ENCODE measurements around the gene ATP5ME. TPM values are rescaled to one million over a fixed set of nuclear protein-coding genes. Genes with fewer than 3 reads are reported as not detected.

ATP5ME gene
- total RNA-seq, 6 experiments from 2014 or later, result 78.2 to 225 (median 162) TPM

DNA sequence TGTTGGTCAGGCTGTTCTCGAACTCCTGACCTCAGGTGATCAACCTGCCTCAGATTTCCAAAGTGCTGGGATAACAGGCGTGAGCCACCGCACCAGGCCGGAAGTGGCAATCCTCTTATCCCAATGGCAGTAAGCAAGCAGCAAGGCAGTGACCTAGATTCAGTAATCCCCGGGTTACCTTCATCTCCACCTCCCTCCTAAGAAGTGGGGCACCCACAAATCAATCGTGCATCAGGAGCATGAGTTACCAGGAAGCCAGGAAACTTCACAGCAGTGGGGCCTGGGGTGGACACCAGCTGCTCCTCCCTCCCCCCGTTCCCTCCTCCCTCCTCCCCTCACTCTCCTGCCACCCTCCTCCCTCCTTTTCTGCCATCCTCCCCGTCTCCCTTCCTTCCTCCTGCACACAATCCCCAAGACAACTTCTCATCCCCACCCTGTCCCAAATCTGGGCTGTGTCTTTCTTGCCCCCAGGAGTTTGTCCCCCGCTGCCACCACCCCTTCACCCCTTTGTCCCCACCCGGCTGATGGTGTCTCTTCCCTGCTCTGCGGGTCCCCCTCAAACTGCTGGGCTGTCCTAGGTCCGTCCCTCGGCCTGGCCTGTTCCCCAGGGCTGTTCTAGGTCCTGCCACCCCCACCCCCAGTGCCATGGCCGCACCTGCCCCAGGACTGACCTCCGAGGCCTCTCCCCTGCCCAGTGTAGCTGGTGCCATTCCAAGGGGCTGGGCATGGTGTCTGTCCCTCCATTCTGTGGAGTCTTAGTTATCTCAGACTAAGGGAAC is 46.5 kb downstream of the ATP5ME start:
- H3K27me3 ChIP-seq, result no peaks in the 10 kb centered on the region
- no peak overlapping the region for H3K4me3 ChIP-seq
- no peak for ATAC-seq
- H3K36me3 ChIP-seq, result no peaks in the 10 kb centered on the region
- no peaks in the 10 kb centered on the region for H3K9me3 ChIP-seq
- TF ChIP-seq, protein P1, sequence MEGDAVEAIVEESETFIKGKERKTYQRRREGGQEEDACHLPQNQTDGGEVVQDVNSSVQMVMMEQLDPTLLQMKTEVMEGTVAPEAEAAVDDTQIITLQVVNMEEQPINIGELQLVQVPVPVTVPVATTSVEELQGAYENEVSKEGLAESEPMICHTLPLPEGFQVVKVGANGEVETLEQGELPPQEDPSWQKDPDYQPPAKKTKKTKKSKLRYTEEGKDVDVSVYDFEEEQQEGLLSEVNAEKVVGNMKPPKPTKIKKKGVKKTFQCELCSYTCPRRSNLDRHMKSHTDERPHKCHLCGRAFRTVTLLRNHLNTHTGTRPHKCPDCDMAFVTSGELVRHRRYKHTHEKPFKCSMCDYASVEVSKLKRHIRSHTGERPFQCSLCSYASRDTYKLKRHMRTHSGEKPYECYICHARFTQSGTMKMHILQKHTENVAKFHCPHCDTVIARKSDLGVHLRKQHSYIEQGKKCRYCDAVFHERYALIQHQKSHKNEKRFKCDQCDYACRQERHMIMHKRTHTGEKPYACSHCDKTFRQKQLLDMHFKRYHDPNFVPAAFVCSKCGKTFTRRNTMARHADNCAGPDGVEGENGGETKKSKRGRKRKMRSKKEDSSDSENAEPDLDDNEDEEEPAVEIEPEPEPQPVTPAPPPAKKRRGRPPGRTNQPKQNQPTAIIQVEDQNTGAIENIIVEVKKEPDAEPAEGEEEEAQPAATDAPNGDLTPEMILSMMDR (IDR thresholded peaks at IDR 0.05), result no peak
- TF ChIP-seq POLR2A (IDR thresholded peaks at IDR 0.05), result no peak
- WGBS (ENCODE audit: insufficient coverage, low coverage, low lambda C conversion rate, missing lambda C conversion rate), result 66% methylated on average over 11 of the region's 15 CpGs
- intact Hi-C loops (cut with DNase I), result no loop called here
- peak in 2 of 3 donors; percentile 17 to 36 for DNase-seq
- no peaks in the 10 kb centered on the region for H3K4me1 ChIP-seq
- H3K27ac ChIP-seq, result no peak overlapping the region

DNA sequence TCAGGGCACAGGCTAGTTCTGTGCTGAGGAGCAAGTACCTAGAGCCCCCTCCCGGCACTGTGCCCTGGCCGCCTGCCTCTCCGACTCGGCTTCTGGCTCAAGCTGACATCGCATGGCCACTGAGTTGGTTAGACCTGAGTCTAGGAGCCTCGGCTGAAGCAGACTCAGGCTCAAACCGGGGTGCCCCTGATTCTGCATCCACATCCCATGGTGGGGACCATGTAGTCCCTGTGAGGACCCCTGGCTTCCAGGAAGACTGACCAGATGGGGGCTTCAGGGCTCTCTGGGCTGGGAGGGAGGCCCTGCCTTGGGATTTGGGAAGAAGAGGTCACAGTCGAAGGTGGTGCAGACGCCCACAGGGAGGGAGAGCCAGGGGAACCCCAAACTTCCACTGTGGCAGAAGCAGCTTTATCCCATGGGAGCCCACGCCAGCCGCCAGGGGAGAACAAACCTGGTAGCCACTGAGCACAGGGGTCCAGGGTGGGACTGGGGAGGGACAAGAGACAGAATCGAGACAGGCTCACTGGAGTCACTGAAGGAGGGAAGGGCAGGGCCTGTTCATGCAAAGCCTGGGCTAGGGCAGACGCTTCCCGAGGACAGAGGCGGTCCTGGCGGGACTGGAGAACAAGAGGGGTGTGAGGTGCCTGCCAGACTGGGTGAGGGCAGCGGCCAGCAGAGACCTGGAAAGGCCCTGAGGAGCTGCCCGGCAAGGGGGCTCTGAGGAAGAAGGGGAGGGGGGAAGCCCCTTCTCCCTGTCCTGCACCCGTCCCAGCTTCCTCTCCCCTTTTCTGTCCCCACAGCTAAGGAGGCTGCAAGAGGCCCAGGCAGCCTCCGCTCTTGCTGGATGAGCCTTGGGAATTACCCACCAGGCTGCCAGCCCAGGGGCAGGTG is 47.6 kb downstream of the ATP5ME start:
- intact Hi-C loops (cut with DNase I), result no loop called here
- no peak for TF ChIP-seq POLR2A (IDR thresholded peaks at IDR 0.05)
- TF ChIP-seq, protein P1 (IDR thresholded peaks at IDR 0.05), result no peak
- Histone ChIP-seq H3K36me3 (no peaks in the 10 kb centered on the region), H3K27ac (no peak overlapping the region), H3K9me3 (no peaks in the 10 kb centered on the region), H3K4me3 (no peak overlapping the region), H3K27me3 (no peaks in the 10 kb centered on the region), H3K4me1 (no peaks in the 10 kb centered on the region)
- WGBS (ENCODE audit: insufficient coverage, low coverage, low lambda C conversion rate, missing lambda C conversion rate), result 71% methylated on average over 1 of the region's 20 CpGs
- ATAC-seq (no peak), DNase-seq (peak in 2 of 3 donors; percentile 31 to 38)

DNA sequence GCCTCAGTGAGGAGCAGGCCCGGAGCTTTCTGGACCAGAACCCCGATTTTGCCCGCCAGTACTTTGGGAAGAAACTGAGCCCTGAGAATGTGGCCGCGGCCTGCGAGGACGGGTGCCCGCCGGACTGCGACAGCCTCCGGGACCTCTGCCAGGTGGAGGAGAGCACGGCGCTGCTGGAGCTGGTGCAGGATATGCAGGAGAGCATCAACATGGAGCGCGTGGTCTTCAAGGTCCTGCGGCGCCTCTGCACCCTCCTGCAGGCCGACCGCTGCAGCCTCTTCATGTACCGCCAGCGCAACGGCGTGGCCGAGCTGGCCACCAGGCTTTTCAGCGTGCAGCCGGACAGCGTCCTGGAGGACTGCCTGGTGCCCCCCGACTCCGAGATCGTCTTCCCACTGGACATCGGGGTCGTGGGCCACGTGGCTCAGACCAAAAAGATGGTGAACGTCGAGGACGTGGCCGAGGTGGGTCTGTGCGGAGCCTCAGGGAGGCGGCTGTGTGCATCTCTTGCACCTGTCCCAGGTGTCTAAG is 48.4 kb downstream of the ATP5ME start:
- Histone ChIP-seq H3K4me1 (no peaks in the 10 kb centered on the region), H3K9me3 (no peaks in the 10 kb centered on the region), H3K27me3 (no peaks in the 10 kb centered on the region), H3K27ac (no peak overlapping the region), H3K4me3 (no peak overlapping the region), H3K36me3 (no peaks in the 10 kb centered on the region)
- 94% methylated on average over 12 of the region's 39 CpGs for WGBS (ENCODE audit: insufficient coverage, low coverage, low lambda C conversion rate, missing lambda C conversion rate)
- TF ChIP-seq, protein P1 (IDR thresholded peaks at IDR 0.05), result no peak
- no peak for TF ChIP-seq POLR2A (IDR thresholded peaks at IDR 0.05)
- intact Hi-C loops (cut with DNase I), result no loop called here
- ATAC-seq (no peak), DNase-seq (peak in 1 of 3 donors; percentile 48)

DNA sequence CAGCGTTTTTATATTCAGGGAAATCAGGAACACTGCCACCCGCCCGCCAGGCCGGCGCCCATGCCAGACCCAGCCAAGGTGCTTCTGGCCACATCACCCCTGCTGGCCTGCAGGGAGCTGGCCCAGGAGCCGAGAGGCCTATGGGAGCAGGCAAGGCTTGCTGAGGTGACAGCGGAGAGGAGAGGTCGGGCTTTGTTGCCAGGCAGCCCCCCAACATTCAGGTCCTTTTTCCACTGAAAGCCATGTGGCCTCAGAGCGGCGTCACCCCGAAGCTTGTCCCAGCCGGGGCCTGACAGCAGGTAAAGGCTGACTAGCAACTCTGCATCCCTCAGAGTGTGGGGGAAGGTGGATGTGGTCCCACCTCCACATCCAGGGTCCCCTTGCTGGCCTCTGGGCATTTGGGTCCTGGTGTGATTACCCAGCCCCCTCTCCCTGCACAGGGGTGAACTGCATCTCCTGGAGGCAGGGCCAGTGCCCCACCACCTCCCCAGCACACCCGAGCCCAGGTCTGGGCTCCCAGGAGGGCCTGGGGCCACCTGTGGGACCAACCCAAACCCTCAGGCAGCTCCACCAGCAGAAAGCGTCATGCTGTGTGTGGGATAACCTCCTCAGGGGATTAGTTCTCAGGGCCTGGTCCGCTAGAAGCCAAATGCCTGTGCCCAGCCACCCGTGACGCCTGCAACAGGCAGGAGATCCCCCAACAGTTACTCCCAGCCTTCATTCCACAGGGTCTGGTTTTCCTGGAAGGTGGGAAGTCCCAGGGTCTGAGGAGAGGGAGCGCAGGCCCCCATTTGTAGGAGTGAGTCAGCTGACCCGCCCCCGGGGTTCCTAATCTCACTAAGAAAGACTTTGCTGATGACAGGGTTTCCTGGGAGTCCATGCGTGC is 49.1 kb downstream of the ATP5ME start, which contains the start of gene PDE6B:
Gene PDE6B, plus strand, starts transcription at position 869 of the 886 bp plus-strand sequence. CDS start 54 bp downstream, outside the sequence.
- WGBS (ENCODE audit: insufficient coverage, low coverage, low lambda C conversion rate, missing lambda C conversion rate), result 74% methylated on average over 3 of the region's 21 CpGs
- Histone ChIP-seq H3K4me3 (no peak within 1 kb of the TSS), H3K27ac (no peak within 1 kb of the TSS), H3K36me3 (no peaks in the 10 kb centered on the region), H3K4me1 (no peaks in the 10 kb centered on the region), H3K27me3 (no peaks in the 10 kb centered on the region), H3K9me3 (no peaks in the 10 kb centered on the region)
- ATAC-seq (no peak), DNase-seq (peak in 2 of 3 donors; percentile 24 to 29)
- intact Hi-C loops (cut with DNase I), result no loop called here
- TF ChIP-seq POLR2A (IDR thresholded peaks at IDR 0.05), result no peak
- TF ChIP-seq, protein P1 (IDR thresholded peaks at IDR 0.05), result no peak

Measured in right lobe of liver (tissue), 6 donors.